ENCODE data around the gene TBC1D2.

Gene TBC1D2

GRCh38 chr9:98281281-98281680, 25.8 kb upstream of the TBC1D2 start:
- Histone ChIP-seq H3K9me3 (no peaks in the 10 kb centered on the region), H3K4me3 (ENCODE audit: low read depth in 1 of 2, low read length in 1 of 2) (no peak overlapping the region), H3K27me3 (peaks cover 55% of the 10 kb centered on the region), H3K36me3 (no peaks in the 10 kb centered on the region), H3K4me1 (ENCODE audit: control insufficient read depth in 1 of 2, insufficient read depth in 1 of 2, low read depth in 1 of 2, low read length in 1 of 2) (no peaks in the 10 kb centered on the region), H3K27ac (no peak overlapping the region)
- no peak for TF ChIP-seq CTCF (IDR thresholded peaks at IDR 0.05)

- peaks cover 62% of the 10 kb centered on the region for H3K27me3 ChIP-seq
- TF ChIP-seq CTCF (IDR thresholded peaks at IDR 0.05), result no peak
- no peak overlapping the region for H3K27ac ChIP-seq
Observed at GRCh38 chr9:98280574-98280973, 25.1 kb upstream of the TBC1D2 start.

GRCh38 chr9:98280162-98280561, 24.7 kb upstream of the TBC1D2 start:
- no peak overlapping the region for H3K4me3 ChIP-seq (ENCODE audit: low read depth in 1 of 2, low read length in 1 of 2)

More at GRCh38 chr9:98280574-98280973, 25.1 kb upstream of the TBC1D2 start:
- Histone ChIP-seq H3K4me3 (ENCODE audit: low read depth in 1 of 2, low read length in 1 of 2) (no peak overlapping the region), H3K4me1 (ENCODE audit: control insufficient read depth in 1 of 2, insufficient read depth in 1 of 2, low read depth in 1 of 2, low read length in 1 of 2) (no peaks in the 10 kb centered on the region), H3K36me3 (no peaks in the 10 kb centered on the region), H3K9me3 (no peaks in the 10 kb centered on the region)

GRCh38 chr9:98276907-98277469, 21.5 kb upstream of the TBC1D2 start:
- Histone ChIP-seq H3K4me3 (ENCODE audit: low read depth in 1 of 2, low read length in 1 of 2) (no peak overlapping the region), H3K4me1 (ENCODE audit: control insufficient read depth in 1 of 2, insufficient read depth in 1 of 2, low read depth in 1 of 2, low read length in 1 of 2) (no peaks in the 10 kb centered on the region), H3K27me3 (peaks cover 47% of the 10 kb centered on the region), H3K9me3 (no peaks in the 10 kb centered on the region), H3K36me3 (no peaks in the 10 kb centered on the region), H3K27ac (no peak overlapping the region)
- TF ChIP-seq CTCF (IDR thresholded peaks at IDR 0.05), result no peak

More at GRCh38 chr9:98280162-98280561, 24.7 kb upstream of the TBC1D2 start:
- no peaks in the 10 kb centered on the region for H3K9me3 ChIP-seq
- peaks cover 62% of the 10 kb centered on the region for H3K27me3 ChIP-seq
- no peaks in the 10 kb centered on the region for H3K36me3 ChIP-seq
- no peak overlapping the region for H3K27ac ChIP-seq
- no peak for TF ChIP-seq CTCF (IDR thresholded peaks at IDR 0.05)
- H3K4me1 ChIP-seq (ENCODE audit: control insufficient read depth in 1 of 2, insufficient read depth in 1 of 2, low read depth in 1 of 2, low read length in 1 of 2), result no peaks in the 10 kb centered on the region

GRCh38 chr9:98275159-98275558, 19.7 kb upstream of the TBC1D2 start:
- H3K27me3 ChIP-seq, result peaks cover 45% of the 10 kb centered on the region
- no peak for TF ChIP-seq CTCF (IDR thresholded peaks at IDR 0.05)

More at GRCh38 chr9:98275159-98275558, 19.7 kb upstream of the TBC1D2 start:
- Histone ChIP-seq H3K4me3 (ENCODE audit: low read depth in 1 of 2, low read length in 1 of 2) (no peak overlapping the region), H3K36me3 (no peaks in the 10 kb centered on the region), H3K27ac (no peak overlapping the region), H3K4me1 (ENCODE audit: control insufficient read depth in 1 of 2, insufficient read depth in 1 of 2, low read depth in 1 of 2, low read length in 1 of 2) (no peaks in the 10 kb centered on the region), H3K9me3 (no peaks in the 10 kb centered on the region)

All from neutrophil (primary cell).